Fibroblast of skin of left biceps (primary cell): ENCODE results near the gene IGF2BP2.
"Not testable (repeated sequence)": the region's sequence is repeated elsewhere in the genome, so short reads cannot be mapped to it uniquely, and the experiment has no call there.

ENCODE experiments used
- DNase-seq, 2 experiments: peaks; one replicate each; pipeline ENCODE4 v3.0.0-alpha.2; 2013; ENCODE audit warnings: low read depth in 2 of 2

The IGF2BP2 gene

DNA sequence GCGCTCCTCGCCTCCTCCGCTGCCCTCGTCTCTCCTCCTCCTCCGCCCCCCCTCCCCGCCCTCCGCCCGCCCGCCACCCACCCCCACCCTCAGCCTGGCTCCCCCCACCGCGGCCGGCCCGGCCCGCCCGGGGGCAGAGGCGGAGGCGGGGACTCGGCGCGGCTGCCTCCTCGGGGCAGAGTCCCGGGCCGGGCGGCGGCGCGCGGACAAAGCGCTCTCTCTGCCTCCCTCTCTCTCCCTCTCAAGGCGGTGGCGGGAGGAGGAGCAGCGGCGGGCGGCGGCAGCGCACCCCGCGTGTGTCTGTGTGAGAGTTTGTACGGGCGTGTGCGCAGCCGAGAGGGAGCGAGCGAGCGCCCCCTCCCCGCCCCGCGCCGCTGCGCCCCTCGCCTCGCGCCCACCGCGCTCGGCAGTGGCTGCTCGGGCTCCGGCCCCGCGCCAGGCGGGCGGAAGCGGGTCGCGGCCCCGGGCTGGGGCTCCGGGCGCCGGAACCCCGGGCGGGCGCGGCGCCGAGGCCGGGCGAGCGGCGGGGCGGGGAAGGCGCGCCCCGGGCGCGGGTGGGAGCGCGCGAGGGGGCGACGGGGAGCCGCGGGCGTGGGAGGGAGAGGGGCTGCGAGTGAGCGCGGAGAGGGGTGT, at the start of gene IGF2BP2:
TSS of gene IGF2BP2 (minus strand) at position 37 of the 633 bp plus-strand sequence. CDS start 82 bp downstream, outside the sequence.
- peak; percentile 74 to 76 for DNase-seq

DNA sequence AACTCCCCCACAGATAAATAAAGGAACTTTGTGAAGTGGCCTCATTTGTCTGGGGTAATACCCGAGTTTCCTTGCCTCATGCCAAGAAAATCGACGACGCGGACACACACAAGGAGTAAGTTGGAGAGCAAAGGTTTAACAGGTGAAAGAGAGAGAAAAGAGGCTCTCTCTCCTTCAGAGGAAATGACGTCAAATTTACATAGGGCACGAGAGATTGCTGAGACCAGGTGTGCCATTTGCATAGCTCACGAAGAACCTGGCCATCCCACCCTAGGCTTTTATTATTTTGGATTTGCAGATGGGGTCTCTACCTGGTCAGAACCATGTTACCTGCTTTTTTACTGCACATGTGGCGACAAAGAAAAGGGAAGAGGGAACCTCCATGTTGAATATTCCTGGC, 49.3 kb upstream of the IGF2BP2 start:
- no peak for DNase-seq

DNA sequence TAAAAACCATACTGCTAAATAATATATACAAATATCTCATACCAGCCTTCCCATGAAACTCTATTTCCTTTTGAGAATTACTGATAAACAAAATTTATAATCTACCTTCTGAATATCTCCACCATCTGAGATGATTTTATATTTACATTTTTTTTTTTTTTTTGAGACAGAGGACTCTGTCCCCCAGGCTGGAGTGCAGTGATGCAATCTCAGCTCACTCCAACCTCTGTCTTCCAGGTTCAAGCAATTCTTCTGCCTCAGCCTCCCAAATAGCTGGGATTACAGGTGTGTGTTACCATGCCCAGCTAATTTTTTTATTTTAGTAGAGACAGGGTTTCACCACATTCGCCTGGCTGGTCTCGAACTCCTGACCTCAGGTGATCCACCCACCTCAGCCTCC, 42.8 kb upstream of the IGF2BP2 start:
- DNase-seq = no peak

DNA sequence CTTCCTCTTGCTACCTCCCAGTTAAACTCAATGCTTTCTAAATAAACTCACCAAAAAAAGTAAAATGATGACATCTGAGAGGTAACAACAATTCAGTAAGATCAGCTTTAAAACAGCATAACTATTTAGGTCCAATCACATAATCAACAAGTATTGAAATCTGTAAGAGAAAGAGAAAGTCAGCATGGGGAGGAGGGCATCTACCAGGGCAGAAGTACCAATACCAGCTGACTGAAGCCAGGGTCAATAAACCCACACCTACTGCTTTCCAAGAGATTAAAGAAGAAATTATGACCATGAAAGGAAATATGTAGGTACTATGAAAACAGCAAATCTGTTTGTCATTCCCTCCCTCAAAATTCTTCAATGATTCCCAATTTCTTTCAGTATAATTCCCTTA, 42.2 kb upstream of the IGF2BP2 start:
- DNase-seq = no peak

DNA sequence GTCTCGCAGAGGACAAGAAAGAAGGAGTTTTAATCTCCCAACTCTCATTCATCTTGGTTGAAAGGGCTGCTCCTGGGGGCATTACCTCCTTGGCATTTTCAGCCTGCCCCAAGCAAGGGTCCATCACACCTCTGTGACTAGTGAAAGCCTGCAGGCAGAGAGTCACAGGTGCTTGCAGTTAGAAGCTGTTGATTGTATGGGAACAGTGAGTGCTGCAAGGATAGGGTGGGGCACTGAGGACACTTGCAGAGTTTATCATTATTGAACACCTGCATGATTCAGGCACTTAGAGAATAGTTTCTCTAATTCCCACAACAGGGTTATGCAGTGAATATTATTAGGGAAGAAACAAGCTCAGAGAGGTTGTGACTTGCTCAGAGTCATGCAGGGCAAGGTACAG, 41.7 kb upstream of the IGF2BP2 start:
- no peak for DNase-seq

DNA sequence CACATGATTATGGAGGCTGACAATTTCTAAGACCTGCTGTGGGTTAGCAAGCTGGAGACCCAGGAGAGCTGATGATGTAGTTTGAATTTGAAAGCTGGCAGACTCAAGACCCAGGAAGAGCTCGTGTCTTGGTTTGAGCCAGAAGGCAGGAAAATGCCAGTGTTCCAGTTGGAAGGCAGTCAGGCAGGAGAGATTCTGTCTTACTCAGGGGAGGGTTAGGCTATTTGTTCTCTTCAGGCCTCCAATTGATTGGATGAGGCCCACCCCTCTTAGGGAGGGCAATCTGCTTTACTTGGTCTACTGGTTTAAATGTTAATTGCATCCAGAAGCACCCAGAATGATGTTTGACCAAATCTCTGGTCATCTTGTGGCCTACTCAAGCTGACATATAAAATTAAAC, 40.4 kb upstream of the IGF2BP2 start:
- DNase-seq = no peak

DNA sequence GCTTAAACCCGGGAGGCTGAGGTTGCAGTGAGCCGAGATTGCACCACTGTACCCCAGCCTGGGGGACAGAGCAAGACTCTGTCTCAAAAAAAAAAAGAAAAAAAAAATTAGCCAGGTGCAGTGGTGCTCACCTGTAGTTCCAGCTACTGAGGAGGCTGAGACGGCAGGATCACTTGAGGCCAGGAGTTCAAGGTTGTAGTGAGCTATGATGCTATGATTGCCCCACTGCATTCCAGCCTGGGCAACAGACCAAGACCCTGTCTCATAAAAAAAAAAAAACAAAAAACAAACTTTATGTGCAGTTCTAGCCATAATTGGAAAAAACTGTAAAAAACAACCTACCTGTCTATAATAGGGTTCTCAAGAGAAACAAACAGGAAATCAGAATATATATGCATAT, 39.9 kb upstream of the IGF2BP2 start:
- DNase-seq = no peak

DNA sequence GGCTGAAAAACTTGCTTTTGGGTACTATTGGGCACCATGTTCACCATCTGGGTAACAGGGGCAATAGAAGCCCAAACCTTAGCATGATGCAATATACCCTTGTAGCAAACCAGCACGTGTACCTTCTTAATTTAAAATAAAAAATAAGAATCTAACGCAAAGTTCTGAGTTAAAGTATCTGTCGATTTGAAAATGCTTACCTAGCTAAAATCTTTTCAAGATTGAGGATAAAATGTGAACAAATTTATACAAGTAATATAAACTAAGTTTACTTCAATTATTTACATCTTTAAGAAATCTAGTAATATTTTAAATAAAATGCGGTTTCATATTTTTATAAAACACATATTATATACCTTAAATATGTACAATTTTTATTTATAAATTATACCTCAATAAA, 38.1 kb upstream of the IGF2BP2 start:
- DNase-seq = no peak

DNA sequence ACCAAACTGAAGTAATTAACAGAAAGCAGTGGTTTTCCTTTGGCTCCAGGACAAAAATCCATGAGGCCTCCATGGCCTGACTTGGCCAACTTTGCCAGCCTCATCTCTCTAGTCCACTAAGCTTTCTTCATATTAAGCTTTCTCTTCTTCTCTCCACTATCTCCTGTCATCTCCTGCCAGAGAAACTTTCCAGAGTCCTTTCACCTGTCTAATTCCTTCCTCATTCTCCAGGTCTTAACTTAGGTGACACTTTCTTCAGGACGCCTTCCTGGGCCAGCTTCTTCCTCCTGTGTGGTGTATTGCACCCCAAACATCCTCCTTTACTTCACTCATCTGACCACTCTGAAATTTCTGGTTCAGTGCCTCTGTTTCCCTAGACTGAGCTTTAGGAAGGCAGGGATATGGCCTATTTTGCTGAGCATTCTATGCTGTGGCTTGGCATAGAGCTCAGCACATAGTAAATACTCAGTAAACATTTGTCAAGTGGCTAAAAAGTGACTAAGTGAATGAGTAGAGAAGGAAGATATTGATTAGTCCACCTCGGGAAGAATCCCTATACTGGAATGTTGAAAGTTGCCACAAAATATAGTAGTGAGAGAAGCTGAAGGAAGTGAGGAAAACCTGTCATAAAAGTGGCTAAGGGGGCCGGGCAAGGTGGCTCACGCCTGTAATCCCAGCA, 34.6 kb upstream of the IGF2BP2 start:
- DNase-seq = no peak

DNA sequence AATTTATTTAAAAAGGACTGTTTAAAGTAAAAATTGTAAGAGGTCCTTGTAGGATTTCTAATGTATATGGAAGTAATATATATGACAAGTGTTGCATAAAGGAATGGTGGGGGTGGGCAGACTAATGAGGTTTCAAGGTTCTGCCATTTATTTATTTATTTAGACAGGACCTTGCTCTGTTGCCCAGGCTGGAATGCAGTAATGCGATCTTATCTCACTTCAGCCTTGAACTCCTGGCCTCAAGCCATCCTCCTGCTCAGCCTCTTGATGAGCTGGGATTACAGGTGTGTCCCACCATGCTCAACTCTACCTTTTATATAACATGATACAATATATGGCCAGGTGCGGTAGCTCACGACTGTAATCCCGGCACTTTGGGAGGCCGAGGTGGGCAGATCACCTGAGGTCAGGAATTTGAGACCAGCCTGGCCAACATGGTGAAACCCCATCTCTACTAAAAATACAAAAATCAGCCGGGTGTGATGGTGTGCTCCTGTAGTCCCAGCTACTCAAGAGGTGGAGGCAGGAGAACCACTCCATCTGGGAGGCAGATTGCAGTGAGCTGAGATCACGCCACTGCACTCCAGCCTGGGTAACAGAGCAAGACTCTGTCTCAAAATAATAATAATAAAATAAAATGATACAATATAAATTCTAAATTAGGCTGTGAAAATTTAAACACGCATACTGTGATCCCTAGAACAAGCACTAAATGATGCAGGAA, 33.8 kb upstream of the IGF2BP2 start:
- no peak for DNase-seq

DNA sequence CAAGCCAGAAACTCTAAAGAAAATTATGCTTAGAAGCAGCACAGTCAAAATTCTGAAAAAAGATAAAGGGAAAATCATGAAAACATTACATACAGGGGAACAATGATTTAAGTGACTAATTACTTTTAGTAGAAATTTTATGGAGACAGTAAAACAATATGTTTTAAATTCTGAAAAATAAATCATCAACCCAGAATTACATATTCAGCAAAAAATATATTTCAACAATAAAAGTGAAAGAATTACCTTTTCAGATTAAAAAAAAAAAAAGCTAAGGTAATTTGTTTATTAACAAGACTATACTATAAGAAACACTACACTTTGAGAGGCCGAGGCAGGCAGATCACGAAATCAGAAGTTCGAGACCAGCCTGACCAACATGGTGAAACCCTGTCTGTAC, 32.4 kb upstream of the IGF2BP2 start:
- DNase-seq = no peak

DNA sequence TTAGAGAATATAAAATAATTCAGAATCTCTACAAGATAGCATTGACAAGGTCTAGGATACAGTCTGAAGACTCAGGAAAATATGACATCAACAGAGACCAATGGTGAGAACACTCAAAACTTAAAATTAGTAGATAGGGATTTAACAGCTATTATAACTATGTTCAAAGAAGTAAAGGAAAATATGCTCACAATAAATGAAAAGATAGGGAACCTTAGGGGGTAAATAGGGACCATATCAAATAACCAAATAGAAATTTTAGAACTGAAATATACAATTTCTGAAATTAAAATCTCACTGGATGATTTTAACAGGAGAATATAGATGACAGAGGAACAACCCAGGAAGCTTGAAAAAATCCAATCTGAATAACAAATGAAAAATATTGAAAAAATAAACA, 31.8 kb upstream of the IGF2BP2 start:
- DNase-seq = no peak

DNA sequence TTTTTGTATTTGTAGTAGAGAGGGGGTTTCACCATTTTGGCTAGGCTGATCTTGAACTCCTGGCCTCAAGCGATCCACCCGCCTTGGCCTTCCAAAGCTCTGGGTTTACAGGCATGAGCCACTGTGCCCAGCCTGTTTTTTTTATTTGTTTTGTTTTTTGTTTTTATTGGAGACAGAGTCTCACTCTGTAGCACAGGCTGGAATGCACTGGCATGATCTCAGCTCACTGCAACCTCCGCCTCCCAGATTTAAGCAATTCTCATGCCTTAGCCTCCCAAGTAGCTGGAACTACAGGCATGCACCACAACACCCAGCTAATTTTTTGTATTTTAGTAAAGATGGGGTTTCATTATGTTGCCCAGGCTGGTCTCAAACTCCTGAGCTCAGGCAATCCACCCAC, 28.9 kb upstream of the IGF2BP2 start:
- not testable (repeated sequence) for DNase-seq

DNA sequence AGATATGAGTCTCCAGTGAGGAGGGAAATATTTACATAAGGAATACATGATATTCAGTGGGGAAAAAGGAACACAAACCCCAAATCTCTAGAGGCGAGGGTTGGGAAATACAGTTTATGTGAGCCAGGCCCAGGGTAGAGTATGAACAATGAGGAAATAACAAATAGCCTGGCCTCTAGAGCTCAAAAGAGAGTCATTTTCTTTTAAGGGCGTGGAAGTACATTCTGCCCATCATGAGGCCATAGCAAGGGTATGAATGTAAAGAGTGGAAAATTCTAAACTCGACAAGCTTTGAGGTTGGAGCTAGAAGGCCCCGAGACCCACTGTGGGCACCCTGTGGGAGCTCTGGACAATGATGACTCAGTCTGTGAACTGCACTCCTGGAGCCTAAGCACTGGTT, 27.8 kb upstream of the IGF2BP2 start:
- no peak for DNase-seq

DNA sequence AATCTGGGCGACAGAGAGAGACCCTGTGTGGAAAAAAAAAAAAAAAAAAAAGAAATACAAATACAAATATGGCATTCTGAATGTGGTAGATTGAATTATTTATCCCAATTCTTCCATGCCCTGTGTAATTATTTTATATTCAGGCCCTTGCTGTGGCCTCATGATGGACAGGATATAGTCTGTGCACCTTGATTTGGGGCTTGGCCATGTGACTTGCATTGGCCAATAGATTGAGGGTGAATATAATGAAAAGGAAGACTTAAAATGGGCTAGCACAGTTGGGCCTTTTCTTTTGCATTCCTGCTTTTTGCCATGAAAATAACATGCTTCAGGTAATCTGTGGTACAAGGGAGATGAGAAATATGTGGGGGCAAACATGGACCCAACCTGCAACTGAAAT, 27.1 kb upstream of the IGF2BP2 start:
- no peak for DNase-seq

DNA sequence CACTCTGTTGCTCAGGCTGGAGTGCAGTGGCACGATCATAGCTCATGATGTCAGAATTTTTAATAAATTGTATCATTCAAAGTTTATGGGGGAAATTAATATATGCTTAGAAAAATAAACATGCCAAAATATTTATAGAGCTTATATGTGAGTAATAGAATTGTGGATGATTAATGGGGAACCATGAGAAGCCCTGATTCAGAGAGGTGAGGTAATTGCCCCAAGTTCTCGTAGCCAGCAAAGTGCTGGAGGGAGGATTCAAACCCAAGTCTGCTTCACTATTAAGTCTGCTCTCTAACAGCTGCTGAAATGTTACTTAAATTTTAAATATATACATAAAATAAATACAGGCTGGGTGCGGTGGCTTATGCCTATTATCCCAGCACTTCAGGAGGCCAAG, 26.2 kb upstream of the IGF2BP2 start:
- DNase-seq = no peak

DNA sequence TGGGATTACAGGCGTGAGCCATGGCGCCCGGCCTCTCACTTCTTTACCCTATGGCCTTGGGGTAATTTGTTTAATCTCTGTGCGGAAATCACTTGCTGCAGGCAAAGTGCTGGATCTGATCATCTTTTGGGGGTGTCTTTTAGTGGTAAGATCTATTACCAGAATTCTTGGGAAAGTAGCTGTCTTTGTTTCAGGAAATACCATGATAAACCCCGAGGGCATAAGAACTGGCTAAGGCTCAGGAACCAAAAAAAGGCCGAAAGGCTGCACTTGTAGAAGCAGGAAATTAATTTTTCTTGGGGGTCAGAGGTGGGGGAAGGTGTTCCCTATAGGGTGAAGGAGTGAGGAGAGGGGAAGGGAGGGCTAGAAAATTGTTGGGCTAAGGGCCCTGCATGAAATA, 22.7 kb upstream of the IGF2BP2 start:
- no peak for DNase-seq

DNA sequence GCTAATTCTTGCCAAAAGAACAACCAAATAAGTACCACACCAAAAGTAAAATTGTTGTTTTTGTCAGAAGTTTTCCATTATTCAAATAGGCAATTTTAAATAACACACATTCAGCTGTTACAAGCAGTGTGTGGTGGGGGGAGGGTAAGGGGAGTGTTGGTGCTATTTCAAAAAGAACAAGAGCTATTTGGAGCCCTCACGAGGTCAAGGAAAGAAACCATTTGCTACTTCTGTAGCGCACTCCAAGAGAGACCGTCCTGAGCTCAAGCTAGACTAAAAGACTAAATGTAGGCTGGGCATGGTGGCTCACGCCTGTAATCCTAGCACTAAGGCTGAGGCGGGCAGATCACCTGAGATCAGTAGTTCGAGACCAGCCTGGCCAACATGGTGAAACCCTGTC, 21.2 kb upstream of the IGF2BP2 start:
- DNase-seq = no peak

DNA sequence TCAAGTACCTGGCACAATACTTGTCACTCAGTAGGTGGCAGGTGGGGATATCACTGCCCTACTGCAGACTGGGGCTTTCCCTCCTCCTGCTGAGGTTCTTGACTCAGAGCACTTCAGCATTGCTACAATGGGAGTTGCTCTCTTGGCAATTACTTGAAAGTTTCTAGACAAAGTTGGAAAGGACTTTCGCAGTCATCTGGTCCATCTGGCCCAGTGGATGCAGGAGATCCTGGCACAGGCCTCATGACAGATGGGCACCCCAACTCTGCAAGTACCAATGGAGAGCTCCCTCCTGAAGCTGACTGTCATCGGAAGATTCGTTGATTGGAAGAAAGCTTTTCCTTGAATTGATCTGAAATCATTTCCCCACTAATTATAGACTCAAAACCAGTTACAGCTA, 19.2 kb upstream of the IGF2BP2 start:
- no peak for DNase-seq

DNA sequence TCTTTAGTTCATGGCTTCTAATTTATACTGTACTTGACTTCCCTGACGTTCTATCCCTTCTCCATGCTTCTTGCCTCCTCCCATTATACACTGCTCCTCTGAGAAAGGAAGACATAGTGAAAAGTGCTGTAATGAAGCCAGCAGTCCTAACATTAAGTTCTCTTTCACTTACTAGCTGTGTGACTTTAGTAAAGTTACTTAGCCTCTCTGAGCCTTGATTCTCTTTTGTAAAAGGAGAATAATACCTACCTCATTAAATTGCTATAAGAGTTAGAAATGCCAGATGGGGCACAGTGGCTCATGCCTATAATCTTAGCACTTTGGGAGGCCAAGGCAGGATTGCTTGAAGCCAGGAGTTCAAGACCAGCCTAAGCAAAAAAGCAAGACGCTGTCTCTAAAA, 18.8 kb upstream of the IGF2BP2 start:
- DNase-seq = no peak

DNA sequence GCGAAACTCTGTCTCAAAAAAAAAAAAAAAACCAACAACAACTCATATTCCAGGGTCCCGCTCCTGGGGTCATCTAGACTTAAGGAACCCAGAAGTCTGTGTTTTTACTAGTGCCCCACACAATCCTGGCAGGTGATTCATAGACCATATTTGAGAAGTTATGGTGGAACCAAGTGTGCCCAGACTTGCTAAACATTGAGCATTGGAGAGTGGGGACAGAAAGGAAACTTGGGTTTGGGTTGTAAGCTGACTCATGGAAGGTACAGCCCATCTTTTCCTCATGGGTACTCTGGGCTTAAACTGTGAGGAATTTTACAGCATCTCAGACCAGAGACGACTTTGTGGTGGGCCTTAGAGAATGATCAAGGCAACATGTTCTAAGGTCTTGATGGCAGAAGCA, 18.3 kb upstream of the IGF2BP2 start:
- DNase-seq = no peak

DNA sequence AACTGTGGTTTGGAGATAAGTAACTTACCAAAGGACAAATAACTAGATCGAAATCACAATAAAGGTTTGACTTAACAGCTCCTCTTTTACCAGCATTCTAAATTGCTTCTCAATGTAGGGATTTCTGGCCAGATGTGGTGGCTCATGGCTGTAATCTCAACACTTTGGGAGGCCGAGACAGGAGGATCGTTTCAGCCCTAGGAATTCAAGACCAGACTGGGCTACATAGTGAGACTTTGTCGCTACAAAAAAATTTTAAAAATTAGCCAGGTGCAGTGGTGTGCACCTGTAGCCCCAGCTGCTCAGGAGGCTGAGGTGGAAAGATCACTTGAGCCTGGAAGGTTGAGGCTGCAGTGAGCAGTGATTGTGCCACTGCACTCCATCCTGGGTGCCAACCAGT, 17.4 kb upstream of the IGF2BP2 start:
- no peak for DNase-seq

DNA sequence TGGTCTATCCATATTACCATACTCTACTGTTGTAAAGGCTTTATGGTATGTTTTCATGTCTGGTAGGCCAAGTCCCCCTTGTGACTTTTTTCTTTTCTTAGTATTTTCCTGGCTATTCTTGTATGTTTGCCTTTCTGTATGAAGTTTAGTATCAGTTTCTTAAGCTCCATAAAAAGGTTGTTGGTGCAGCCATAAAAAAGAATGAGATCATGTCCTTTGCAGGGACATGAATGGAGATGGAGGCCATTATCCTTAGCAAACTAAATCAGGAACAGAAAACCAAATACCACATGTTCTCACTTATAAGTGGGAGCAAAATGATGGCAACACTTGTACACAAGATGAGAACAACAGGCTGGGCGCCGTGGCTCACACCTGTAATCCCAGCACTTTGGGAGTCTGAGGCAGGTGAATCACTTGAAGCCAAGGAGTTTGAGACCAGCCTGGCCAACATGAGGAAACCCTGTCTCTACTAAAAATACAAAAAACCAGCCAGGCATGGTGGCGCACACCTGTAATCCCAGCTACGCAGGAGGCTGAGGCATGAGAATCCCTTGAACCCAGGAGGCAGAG, 13.7 kb upstream of the IGF2BP2 start:
- not testable (repeated sequence) for DNase-seq
